Neural progenitor cell (in vitro differentiated cells): Measurements from ENCODE around the gene ZBED1.

ENCODE experiments used
- CTCF ChIP-seq: fragments of 200-600 bp; sonication (generic); IDR thresholded peaks from 2 replicates; pipeline ENCODE4 v1.5.1; 2017; ENCODE audit warnings: antibody characterized with exemption, mild to moderate bottlenecking
- EZH2 ChIP-seq: fragments of 200-600 bp; sonication (generic); IDR thresholded peaks from 2 replicates; pipeline ENCODE4 v1.6.1; 2017; ENCODE audit warnings: antibody characterized with exemption, mild to moderate bottlenecking, moderate library complexity

GRCh38 chrX:2447484-2447883 lies 53.3 kb downstream of the ZBED1 start:
- TF ChIP-seq CTCF (no peak), EZH2 (no peak)
